Measurements from ENCODE around the gene GRID1. TPM values are rescaled to one million over a fixed set of nuclear protein-coding genes. Genes with fewer than 3 reads are reported as not detected.

The GRID1 gene
- total RNA-seq, 1 donor from 2014 or later: under 0.01 TPM

GRCh38 chr10:85778074-85778473 lies 588.5 kb downstream of the GRID1 start:
- H3K4me3 ChIP-seq (ENCODE audit: low read depth, low read length): no peak overlapping the region
- H3K36me3 ChIP-seq (ENCODE audit: control insufficient read depth, insufficient read depth, low read length): no peaks in the 10 kb centered on the region
- no peaks in the 10 kb centered on the region for H3K27me3 ChIP-seq (ENCODE audit: control insufficient read depth, insufficient read depth, low read length)
- no peak for FAIRE-seq
- no peak for DNase-seq (ENCODE audit: low read depth)
- no peak for TF ChIP-seq CTCF (IDR thresholded peaks at IDR 0.05; ENCODE audit: insufficient read depth, low read length, severe bottlenecking)

GRCh38 chr10:85767891-85768290 lies 598.7 kb downstream of the GRID1 start:
- no peaks in the 10 kb centered on the region for H3K27me3 ChIP-seq (ENCODE audit: control insufficient read depth, insufficient read depth, low read length)
- H3K4me3 ChIP-seq (ENCODE audit: low read depth, low read length): no peak overlapping the region
- no peak for TF ChIP-seq CTCF (IDR thresholded peaks at IDR 0.05; ENCODE audit: insufficient read depth, low read length, severe bottlenecking)
- H3K36me3 ChIP-seq (ENCODE audit: control insufficient read depth, insufficient read depth, low read length): no peaks in the 10 kb centered on the region
- FAIRE-seq (no peak), DNase-seq (ENCODE audit: low read depth) (no peak)

- Histone ChIP-seq H3K27me3 (ENCODE audit: control insufficient read depth, insufficient read depth, low read length) (no peaks in the 10 kb centered on the region), H3K36me3 (ENCODE audit: control insufficient read depth, insufficient read depth, low read length) (no peaks in the 10 kb centered on the region), H3K4me3 (ENCODE audit: low read depth, low read length) (no peak overlapping the region)
- DNase-seq (ENCODE audit: low read depth) (no peak), FAIRE-seq (no peak)
- no peak for TF ChIP-seq CTCF (IDR thresholded peaks at IDR 0.05; ENCODE audit: insufficient read depth, low read length, severe bottlenecking)
Observed at GRCh38 chr10:85764108-85764507, 602.5 kb downstream of the GRID1 start.

- DNase-seq (ENCODE audit: low read depth) (no peak), FAIRE-seq (peak; percentile 13)
- Histone ChIP-seq H3K27me3 (ENCODE audit: control insufficient read depth, insufficient read depth, low read length) (no peaks in the 10 kb centered on the region), H3K4me3 (ENCODE audit: low read depth, low read length) (no peak overlapping the region), H3K36me3 (ENCODE audit: control insufficient read depth, insufficient read depth, low read length) (no peaks in the 10 kb centered on the region)
- TF ChIP-seq CTCF (IDR thresholded peaks at IDR 0.05; ENCODE audit: insufficient read depth, low read length, severe bottlenecking): no peak
Observed at GRCh38 chr10:85761906-85762445, 604.6 kb downstream of the GRID1 start.

GRCh38 chr10:85741626-85742300 lies 624.8 kb downstream of the GRID1 start:
- Histone ChIP-seq H3K36me3 (ENCODE audit: control insufficient read depth, insufficient read depth, low read length) (no peaks in the 10 kb centered on the region), H3K27me3 (ENCODE audit: control insufficient read depth, insufficient read depth, low read length) (no peaks in the 10 kb centered on the region), H3K4me3 (ENCODE audit: low read depth, low read length) (no peak overlapping the region)
- FAIRE-seq (no peak), DNase-seq (ENCODE audit: low read depth) (no peak)
- TF ChIP-seq CTCF (IDR thresholded peaks at IDR 0.05; ENCODE audit: insufficient read depth, low read length, severe bottlenecking): no peak

GRCh38 chr10:85735997-85736396 lies 630.6 kb downstream of the GRID1 start:
- Histone ChIP-seq H3K27me3 (ENCODE audit: control insufficient read depth, insufficient read depth, low read length) (no peaks in the 10 kb centered on the region), H3K4me3 (ENCODE audit: low read depth, low read length) (no peak overlapping the region), H3K36me3 (ENCODE audit: control insufficient read depth, insufficient read depth, low read length) (no peaks in the 10 kb centered on the region)
- DNase-seq (ENCODE audit: low read depth): no peak
- no peak for FAIRE-seq
- TF ChIP-seq CTCF (IDR thresholded peaks at IDR 0.05; ENCODE audit: insufficient read depth, low read length, severe bottlenecking): no peak

Measured in bronchial epithelial cell (primary cell).